Measurements from ENCODE around the gene UBQLN4.

Gene UBQLN4

GRCh38 chr1:156002188-156002911, 51.2 kb downstream of the UBQLN4 start:
- FAIRE-seq: no peak

GRCh38 chr1:156001662-156002171, 51.9 kb downstream of the UBQLN4 start:
- no peak for TF ChIP-seq POLR2A (IDR thresholded peaks at IDR 0.05; ENCODE audit: low read depth, low read length)
- no peak for FAIRE-seq

More at GRCh38 chr1:156002188-156002911, 51.2 kb downstream of the UBQLN4 start:
- no peak for DNase-seq (ENCODE audit: insufficient read length, low spot score)
- no peak for TF ChIP-seq POLR2A (IDR thresholded peaks at IDR 0.05; ENCODE audit: low read depth, low read length)

GRCh38 chr1:156001021-156001661, 52.5 kb downstream of the UBQLN4 start:
- no peak for TF ChIP-seq POLR2A (IDR thresholded peaks at IDR 0.05; ENCODE audit: low read depth, low read length)
- FAIRE-seq (no peak), DNase-seq (ENCODE audit: insufficient read length, low spot score) (no peak)

More at GRCh38 chr1:156001662-156002171, 51.9 kb downstream of the UBQLN4 start:
- no peak for DNase-seq (ENCODE audit: insufficient read length, low spot score)

- no peak for DNase-seq (ENCODE audit: insufficient read length, low spot score)
Measured at GRCh38 chr1:155999964-156000363, 53.6 kb downstream of the UBQLN4 start.

GRCh38 chr1:155996166-155996565, 57.4 kb downstream of the UBQLN4 start:
- DNase-seq (ENCODE audit: insufficient read length, low spot score) (no peak), FAIRE-seq (no peak)
- TF ChIP-seq POLR2A (IDR thresholded peaks at IDR 0.05; ENCODE audit: low read depth, low read length): no peak

More at GRCh38 chr1:155999964-156000363, 53.6 kb downstream of the UBQLN4 start:
- no peak for TF ChIP-seq POLR2A (IDR thresholded peaks at IDR 0.05; ENCODE audit: low read depth, low read length)
- no peak for FAIRE-seq

GRCh38 chr1:155993595-155993994, 60.0 kb downstream of the UBQLN4 start:
- TF ChIP-seq POLR2A (IDR thresholded peaks at IDR 0.05; ENCODE audit: low read depth, low read length): no peak
- FAIRE-seq (no peak), DNase-seq (ENCODE audit: insufficient read length, low spot score) (no peak)

- TF ChIP-seq POLR2A (IDR thresholded peaks at IDR 0.05; ENCODE audit: low read depth, low read length): no peak
- DNase-seq (ENCODE audit: insufficient read length, low spot score) (no peak), FAIRE-seq (no peak)
Measured at GRCh38 chr1:155990005-155990739, 63.4 kb downstream of the UBQLN4 start.

GRCh38 chr1:155989242-155990004, 64.2 kb downstream of the UBQLN4 start:
- TF ChIP-seq POLR2A (IDR thresholded peaks at IDR 0.05; ENCODE audit: low read depth, low read length): no peak
- DNase-seq (ENCODE audit: insufficient read length, low spot score) (peak; percentile 64), FAIRE-seq (no peak)
